ENCODE measurements around the gene LASP1NB.

DNA sequence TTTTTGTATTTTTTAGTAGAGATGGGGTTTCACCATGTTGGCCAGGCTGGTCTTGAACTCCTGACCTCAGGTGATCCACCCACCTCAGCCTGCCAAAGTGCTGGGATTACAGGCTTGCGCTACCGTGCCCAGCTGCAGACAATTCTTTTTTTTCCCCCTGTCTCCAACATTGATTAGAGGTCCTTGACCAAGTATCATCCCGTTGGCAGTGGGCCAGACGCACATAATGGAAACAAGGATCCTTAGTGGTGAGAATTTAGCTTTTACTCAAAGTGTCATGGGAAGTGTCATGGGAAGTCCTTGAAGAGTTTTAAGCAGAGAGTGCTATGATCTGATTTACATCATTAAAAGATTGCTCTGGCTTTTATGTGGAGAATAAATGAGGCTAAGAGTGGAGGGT, 43.9 kb downstream of the LASP1NB start:
- no peak for TF ChIP-seq EZH2phosphoT487 (IDR thresholded peaks at IDR 0.05; ENCODE audit: borderline replicate concordance, low read depth, low read length)
- TF ChIP-seq, protein P1, sequence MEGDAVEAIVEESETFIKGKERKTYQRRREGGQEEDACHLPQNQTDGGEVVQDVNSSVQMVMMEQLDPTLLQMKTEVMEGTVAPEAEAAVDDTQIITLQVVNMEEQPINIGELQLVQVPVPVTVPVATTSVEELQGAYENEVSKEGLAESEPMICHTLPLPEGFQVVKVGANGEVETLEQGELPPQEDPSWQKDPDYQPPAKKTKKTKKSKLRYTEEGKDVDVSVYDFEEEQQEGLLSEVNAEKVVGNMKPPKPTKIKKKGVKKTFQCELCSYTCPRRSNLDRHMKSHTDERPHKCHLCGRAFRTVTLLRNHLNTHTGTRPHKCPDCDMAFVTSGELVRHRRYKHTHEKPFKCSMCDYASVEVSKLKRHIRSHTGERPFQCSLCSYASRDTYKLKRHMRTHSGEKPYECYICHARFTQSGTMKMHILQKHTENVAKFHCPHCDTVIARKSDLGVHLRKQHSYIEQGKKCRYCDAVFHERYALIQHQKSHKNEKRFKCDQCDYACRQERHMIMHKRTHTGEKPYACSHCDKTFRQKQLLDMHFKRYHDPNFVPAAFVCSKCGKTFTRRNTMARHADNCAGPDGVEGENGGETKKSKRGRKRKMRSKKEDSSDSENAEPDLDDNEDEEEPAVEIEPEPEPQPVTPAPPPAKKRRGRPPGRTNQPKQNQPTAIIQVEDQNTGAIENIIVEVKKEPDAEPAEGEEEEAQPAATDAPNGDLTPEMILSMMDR (conservative IDR thresholded peaks at IDR 0.05; ENCODE audit: low read length) = no peak
